Gastrocnemius medialis (tissue), 4 donors: Measurements from ENCODE around the gene ZNF653.

ENCODE experiments used
- CTCF ChIP-seq, 5 experiments: fragments of 450-650 bp in 3 of 5; fragments of 200-600 bp in 2 of 5; sonication (generic) in 2 of 5; IDR thresholded peaks in 4 of 5; conservative IDR thresholded peaks in 1 of 5; 1 replicate in 4 of 5; 2 replicates in 1 of 5; pipeline ENCODE4 v1.5.1; 2016 to 2019; ENCODE audit warnings: antibody characterized with exemption in 5 of 5, mild to moderate bottlenecking in 3 of 5, moderate library complexity in 3 of 5
- POLR2A ChIP-seq, 2 donors: fragments of 450-650 bp; IDR thresholded peaks; one replicate each; pipeline ENCODE4 v1.6.1; 2017; ENCODE audit warnings: antibody characterized with exemption in 2 of 2, mild to moderate bottlenecking in 2 of 2, moderate library complexity in 2 of 2

GRCh38 chr19:11534538-11534937 is 28.9 kb upstream of the ZNF653 start:
- TF ChIP-seq CTCF (IDR thresholded peaks at IDR 0.05 in 4 of 5, conservative IDR thresholded peaks at IDR 0.05 in 1 of 5): no peak
- TF ChIP-seq POLR2A (IDR thresholded peaks at IDR 0.05): no peak
